Osteoblast (primary cell): ENCODE measurements around the gene NPEPL1. TPM values are rescaled to one million over a fixed set of nuclear protein-coding genes. Genes with fewer than 3 reads are reported as not detected.

ENCODE experiments used
- DNase-seq: peaks from one replicate; pipeline ENCODE4 v3.0.0; 2011; ENCODE audit warnings: low spot score, mixed read lengths; ENCODE audit not compliant: insufficient read length; ENCODE audit errors: missing footprints
- H2AFZ ChIP-seq: 2 replicates; pipeline ENCODE4 v1.6.0; 2011; ENCODE audit warnings: mild to moderate bottlenecking, low read length
- H3K27ac ChIP-seq: 2 replicates; pipeline ENCODE4 v1.5.1; 2011; ENCODE audit warnings: mild to moderate bottlenecking, low read depth, low read length, moderate library complexity
- H3K27me3 ChIP-seq: 2 replicates; pipeline ENCODE4 v1.6.0; 2012; ENCODE audit warnings: mild to moderate bottlenecking, control low read depth, inconsistent platforms, low read length, moderate library complexity; ENCODE audit not compliant: insufficient read depth
- H3K36me3 ChIP-seq: 2 replicates; pipeline ENCODE4 v1.5.1; 2011; ENCODE audit warnings: mild to moderate bottlenecking, low read length, control low read depth, moderate library complexity; ENCODE audit not compliant: insufficient read depth
- H3K4me1 ChIP-seq: 2 replicates; pipeline ENCODE4 v1.5.1; 2011; ENCODE audit warnings: mild to moderate bottlenecking, low read length, control low read depth, moderate library complexity; ENCODE audit not compliant: insufficient read depth
- H3K4me2 ChIP-seq: 2 replicates; pipeline ENCODE4 v1.6.0; 2011; ENCODE audit warnings: mild to moderate bottlenecking, low read length; ENCODE audit not compliant: insufficient read depth
- H3K4me3 ChIP-seq: fragments of 200-600 bp; sonication (generic); 3 replicates; pipeline ENCODE4 v1.5.1; 2012; ENCODE audit warnings: mild to moderate bottlenecking, low read length, inconsistent platforms; ENCODE audit not compliant: insufficient read depth
- H3K79me2 ChIP-seq: 2 replicates; pipeline ENCODE4 v1.6.0; 2012; ENCODE audit warnings: mild to moderate bottlenecking, low read length, control low read depth, inconsistent platforms; ENCODE audit not compliant: insufficient read depth
- H3K9me3 ChIP-seq: 2 replicates; pipeline ENCODE4 v1.5.1; 2011; ENCODE audit warnings: low read depth, low read length, control low read depth
- H4K20me1 ChIP-seq: 2 replicates; pipeline ENCODE4 v1.6.0; 2012; ENCODE audit warnings: mild to moderate bottlenecking, low read length, control low read depth; ENCODE audit not compliant: insufficient read depth
- total RNA-seq: library from RNA; depleted of rRNA; stranded (reverse); fragments of >200 nt; gene quantifications from 2 replicates; pipeline ENCODE4 v1.2.3, GENCODE V29; 2012
- TF ChIP-seq, protein P1 (sequence below): IDR thresholded peaks from 2 replicates; pipeline ENCODE4 v1.5.1; 2011; ENCODE audit warnings: mild to moderate bottlenecking, low read depth, low read length, moderate library complexity; ENCODE audit errors: extremely low read depth

Gene NPEPL1
- total RNA-seq, 1 donor: 29.7 TPM

DNA sequence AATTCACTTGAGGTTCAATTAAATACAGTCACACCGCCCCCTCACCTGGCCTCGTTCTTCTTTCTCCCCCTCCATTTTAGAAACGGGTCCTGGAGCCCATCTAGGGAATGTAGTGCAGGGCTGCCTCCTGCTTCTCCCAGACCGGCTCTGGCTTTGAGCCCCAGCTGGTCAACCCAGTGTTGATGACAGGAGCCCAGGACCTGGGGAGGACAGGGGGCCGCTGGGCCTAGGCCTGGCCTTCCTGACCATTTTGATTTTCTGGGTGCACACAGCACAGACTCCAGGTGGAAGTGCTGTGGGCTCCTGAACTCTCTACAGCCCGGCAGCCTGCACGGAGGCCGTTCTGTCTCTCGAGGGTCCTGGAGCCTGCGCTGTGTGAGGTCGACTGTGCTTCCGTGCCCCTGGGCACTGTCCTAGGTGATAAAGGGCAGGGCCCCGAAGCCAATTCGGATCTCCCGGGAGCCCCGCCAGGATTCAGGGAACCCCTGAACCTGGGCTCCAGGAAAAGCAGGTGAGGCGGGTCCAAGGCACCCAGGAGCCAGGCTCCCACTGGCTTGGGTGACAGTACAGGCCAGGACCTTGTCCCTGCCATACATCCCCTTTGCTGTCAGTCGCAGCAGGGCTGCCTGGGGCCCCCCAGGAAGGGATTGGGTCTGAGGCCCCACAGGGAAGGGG, 23.3 kb downstream of the NPEPL1 start:
- TF ChIP-seq, protein P1, sequence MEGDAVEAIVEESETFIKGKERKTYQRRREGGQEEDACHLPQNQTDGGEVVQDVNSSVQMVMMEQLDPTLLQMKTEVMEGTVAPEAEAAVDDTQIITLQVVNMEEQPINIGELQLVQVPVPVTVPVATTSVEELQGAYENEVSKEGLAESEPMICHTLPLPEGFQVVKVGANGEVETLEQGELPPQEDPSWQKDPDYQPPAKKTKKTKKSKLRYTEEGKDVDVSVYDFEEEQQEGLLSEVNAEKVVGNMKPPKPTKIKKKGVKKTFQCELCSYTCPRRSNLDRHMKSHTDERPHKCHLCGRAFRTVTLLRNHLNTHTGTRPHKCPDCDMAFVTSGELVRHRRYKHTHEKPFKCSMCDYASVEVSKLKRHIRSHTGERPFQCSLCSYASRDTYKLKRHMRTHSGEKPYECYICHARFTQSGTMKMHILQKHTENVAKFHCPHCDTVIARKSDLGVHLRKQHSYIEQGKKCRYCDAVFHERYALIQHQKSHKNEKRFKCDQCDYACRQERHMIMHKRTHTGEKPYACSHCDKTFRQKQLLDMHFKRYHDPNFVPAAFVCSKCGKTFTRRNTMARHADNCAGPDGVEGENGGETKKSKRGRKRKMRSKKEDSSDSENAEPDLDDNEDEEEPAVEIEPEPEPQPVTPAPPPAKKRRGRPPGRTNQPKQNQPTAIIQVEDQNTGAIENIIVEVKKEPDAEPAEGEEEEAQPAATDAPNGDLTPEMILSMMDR: no peak
- H3K27me3 ChIP-seq: peaks cover 6% of the 10 kb centered on the region
- no peaks in the 10 kb centered on the region for H3K4me1 ChIP-seq
- DNase-seq: peak; percentile 66
- no peaks in the 10 kb centered on the region for H3K79me2 ChIP-seq
- H3K9me3 ChIP-seq: no peaks in the 10 kb centered on the region
- H3K4me2 ChIP-seq: no peak overlapping the region
- H3K27ac ChIP-seq: no peak overlapping the region
- no peak overlapping the region for H3K4me3 ChIP-seq
- H2AFZ ChIP-seq: no peak overlapping the region
- no peaks in the 10 kb centered on the region for H3K36me3 ChIP-seq
- no peaks in the 10 kb centered on the region for H4K20me1 ChIP-seq

DNA sequence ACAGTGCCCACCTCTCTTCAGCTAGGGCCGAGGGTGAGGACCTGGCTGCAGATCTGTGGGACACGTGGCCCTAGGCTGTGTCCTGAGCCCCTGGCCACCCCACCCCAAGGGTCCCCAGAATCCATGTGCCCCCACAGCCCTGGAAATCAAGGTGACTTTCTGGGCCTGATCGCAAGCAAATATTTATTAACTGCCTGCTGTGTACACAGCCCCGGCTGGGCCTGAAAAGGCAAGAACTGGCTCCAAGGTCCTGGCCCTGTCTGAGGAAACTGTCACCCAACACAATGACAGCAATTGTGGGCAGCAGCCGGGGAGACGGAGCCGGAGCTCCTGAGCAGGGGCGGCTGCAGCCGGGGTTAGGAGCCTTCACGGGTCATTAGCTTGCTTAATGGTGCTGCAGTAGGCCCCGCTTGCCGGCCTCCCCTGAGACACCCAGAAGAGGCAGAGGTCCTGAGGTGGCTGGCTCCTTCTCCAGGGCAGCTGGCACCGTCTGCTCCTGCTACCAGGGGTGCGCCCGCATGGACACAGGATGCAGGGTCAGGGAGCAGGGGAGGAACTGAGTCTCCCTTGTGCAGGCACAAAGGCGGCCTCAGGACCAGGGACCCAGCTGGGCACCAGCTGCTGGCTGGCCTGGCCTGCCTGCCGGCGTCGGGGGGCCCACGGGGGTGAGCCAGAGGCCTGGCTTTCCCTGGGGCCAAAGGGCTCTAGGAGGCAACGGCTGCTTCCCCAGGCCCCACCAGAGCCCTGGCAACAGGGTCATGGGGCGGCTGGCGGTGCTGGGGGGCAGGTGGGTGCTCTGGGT, 24.1 kb downstream of the NPEPL1 start:
- no peak overlapping the region for H3K27ac ChIP-seq
- H3K27me3 ChIP-seq: peaks cover 14% of the 10 kb centered on the region
- no peak overlapping the region for H3K4me2 ChIP-seq
- no peaks in the 10 kb centered on the region for H3K9me3 ChIP-seq
- DNase-seq: peak; percentile 46
- no peaks in the 10 kb centered on the region for H3K4me1 ChIP-seq
- no peak overlapping the region for H2AFZ ChIP-seq
- H3K4me3 ChIP-seq: no peak overlapping the region
- TF ChIP-seq, protein P1: no peak
- no peaks in the 10 kb centered on the region for H3K79me2 ChIP-seq
- H3K36me3 ChIP-seq: no peaks in the 10 kb centered on the region
- no peaks in the 10 kb centered on the region for H4K20me1 ChIP-seq

- no peak overlapping the region for H2AFZ ChIP-seq
- H3K9me3 ChIP-seq: no peaks in the 10 kb centered on the region
- no peak overlapping the region for H3K27ac ChIP-seq
- no peaks in the 10 kb centered on the region for H3K36me3 ChIP-seq
- H3K4me2 ChIP-seq: no peak overlapping the region
- H3K4me3 ChIP-seq: no peak overlapping the region
- peaks cover 21% of the 10 kb centered on the region for H3K27me3 ChIP-seq
- TF ChIP-seq, protein P1: no peak
- no peaks in the 10 kb centered on the region for H3K4me1 ChIP-seq
- no peaks in the 10 kb centered on the region for H3K79me2 ChIP-seq
- H4K20me1 ChIP-seq: no peaks in the 10 kb centered on the region
- DNase-seq: peak; percentile 52
These were observed 24.9 kb downstream of the NPEPL1 start for GRCh38 chr20:58717278-58718091.
